ELF-1 (cell line): ENCODE data around the gene TXK.
A peak's percentile ranks its signal among the peaks of the same experiment; 100 is the strongest.

Experiments
- DNase-seq: peaks from one replicate; pipeline ENCODE4 v3.0.0-alpha.2; 2016; ENCODE audit warnings: low read depth, low spot score

TXK gene

GRCh38 chr4:48103483-48104139, 30.4 kb downstream of the TXK start:
- no peak for DNase-seq

GRCh38 chr4:48102303-48102702, 31.7 kb downstream of the TXK start:
- DNase-seq, result no peak

GRCh38 chr4:48100256-48100655, 33.8 kb downstream of the TXK start:
- DNase-seq, result no peak

- DNase-seq, result no peak
Measured at GRCh38 chr4:48095441-48095840, 38.6 kb downstream of the TXK start.

GRCh38 chr4:48093991-48094416, 40.0 kb downstream of the TXK start:
- peak; percentile 21 for DNase-seq

- DNase-seq, result no peak
Measured at GRCh38 chr4:48090621-48091020, 43.4 kb downstream of the TXK start.

- no peak for DNase-seq
Measured at GRCh38 chr4:48085821-48086589, 48.0 kb downstream of the TXK start.

GRCh38 chr4:48082956-48083355, 51.1 kb downstream of the TXK start:
- DNase-seq, result no peak

- DNase-seq, result no peak
Measured at GRCh38 chr4:48081196-48081595, 52.9 kb downstream of the TXK start.

- DNase-seq, result no peak
Measured at GRCh38 chr4:48079972-48080391, 54.1 kb downstream of the TXK start.

- no peak for DNase-seq
Measured at GRCh38 chr4:48078862-48079655, 55.0 kb downstream of the TXK start.

- DNase-seq, result no peak
Measured at GRCh38 chr4:48078425-48078824, 55.6 kb downstream of the TXK start.

GRCh38 chr4:48074657-48075056, 59.4 kb downstream of the TXK start:
- no peak for DNase-seq

GRCh38 chr4:48073567-48074103, 60.4 kb downstream of the TXK start:
- no peak for DNase-seq

GRCh38 chr4:48071191-48071590, 62.9 kb downstream of the TXK start:
- no peak for DNase-seq

- no peak for DNase-seq
Measured at GRCh38 chr4:48069026-48069425, 65.0 kb downstream of the TXK start.

- no peak for DNase-seq
Measured at GRCh38 chr4:48068182-48068581, 65.9 kb downstream of the TXK start.

- DNase-seq, result no peak
Measured at GRCh38 chr4:48067536-48067935, 66.5 kb downstream of the TXK start.

GRCh38 chr4:48065587-48066052, 68.4 kb downstream of the TXK start:
- DNase-seq, result no peak

GRCh38 chr4:48064349-48064748, 69.7 kb downstream of the TXK start:
- no peak for DNase-seq

GRCh38 chr4:48058617-48059530, 75.2 kb downstream of the TXK start:
- DNase-seq, result no peak
